HG03378 (cell line): ENCODE data around the gene HLA-DPB1.

Experiments
- ATAC-seq: cut with Tn5 transposase; IDR thresholded peaks from one replicate; pipeline ENCODE4 v1.9.1; 2021; ENCODE audit warnings: mild to moderate bottlenecking, moderate library complexity; ENCODE audit not compliant: unreplicated experiment

Gene HLA-DPB1

DNA sequence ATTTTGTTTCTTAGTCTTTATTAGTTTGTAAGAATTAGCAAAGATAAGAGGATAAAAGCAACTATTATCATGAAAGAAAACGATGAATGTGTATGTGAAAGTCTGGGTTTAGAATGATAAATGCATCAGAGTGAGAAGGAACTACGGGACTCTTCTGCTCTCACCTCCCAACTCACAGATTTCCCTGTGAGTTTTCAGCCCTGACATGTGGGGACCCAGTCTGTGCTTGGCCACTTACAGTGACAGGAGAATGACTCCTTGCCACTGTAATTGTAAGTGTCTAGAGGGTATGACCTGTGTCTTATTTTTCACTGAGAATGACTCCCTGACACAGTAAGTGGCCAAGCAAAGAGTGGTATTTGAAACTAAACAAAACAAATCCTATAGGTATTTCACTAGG lies 4.9 kb upstream of the HLA-DPB1 start:
- no peak for ATAC-seq

GRCh38 chr6:33071569-33071968 lies 4.2 kb upstream of the HLA-DPB1 start:
- no peak for ATAC-seq

DNA sequence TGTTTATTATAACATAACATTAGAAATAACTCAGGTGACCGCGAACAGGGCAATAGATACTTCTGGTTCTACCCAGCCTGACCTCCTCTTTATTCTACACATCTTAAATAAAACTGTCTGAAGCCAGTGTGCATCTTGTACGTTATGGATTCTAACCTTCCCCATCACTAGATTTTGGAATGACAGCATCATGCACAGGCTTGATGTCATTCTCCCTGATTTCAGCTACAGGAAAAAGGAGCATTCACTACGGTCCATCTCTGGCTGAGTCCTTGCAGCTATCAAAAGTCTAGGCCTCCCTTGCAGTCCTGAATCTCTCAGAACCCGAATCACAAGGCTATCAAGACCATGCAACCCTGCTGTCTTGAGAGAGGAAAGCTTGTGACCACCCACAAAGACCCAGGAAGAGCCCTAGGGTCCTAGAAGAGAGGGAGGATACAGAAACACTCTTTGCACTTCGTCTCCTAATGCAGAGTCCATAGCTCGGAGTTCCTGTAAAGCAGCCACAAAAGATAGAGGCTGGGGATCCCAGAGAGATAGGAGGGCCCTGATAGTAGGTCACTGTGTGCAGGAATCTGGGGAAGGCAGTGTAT lies 3.2 kb upstream of the HLA-DPB1 start:
- no peak for ATAC-seq

DNA sequence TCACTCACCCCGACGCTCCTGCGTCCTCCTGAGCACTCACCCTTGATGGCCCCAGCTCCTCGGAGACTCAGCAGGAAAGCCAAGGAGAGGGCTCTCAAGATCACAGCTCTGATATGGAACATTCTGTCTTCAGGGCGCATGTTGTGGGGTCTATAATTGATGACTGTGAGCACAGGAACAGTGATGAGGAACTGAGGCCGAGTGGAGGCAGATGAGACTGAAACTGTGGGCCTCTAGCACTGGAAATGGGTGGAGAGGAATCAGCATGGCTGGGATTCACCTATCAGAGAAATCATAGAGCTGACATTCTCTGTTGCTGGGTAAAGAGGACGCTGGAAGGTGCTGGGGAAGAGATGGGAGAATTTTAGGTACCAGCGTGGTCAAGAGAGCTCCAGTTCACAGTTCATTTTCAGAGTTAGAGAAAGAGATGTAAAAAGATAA lies 2.3 kb upstream of the HLA-DPB1 start, which contains the start of gene HLA-DPA1:
Gene HLA-DPA1 (minus strand): TSS at position 219 of the 441 bp plus-strand sequence.
- peak; percentile 70 for ATAC-seq

DNA sequence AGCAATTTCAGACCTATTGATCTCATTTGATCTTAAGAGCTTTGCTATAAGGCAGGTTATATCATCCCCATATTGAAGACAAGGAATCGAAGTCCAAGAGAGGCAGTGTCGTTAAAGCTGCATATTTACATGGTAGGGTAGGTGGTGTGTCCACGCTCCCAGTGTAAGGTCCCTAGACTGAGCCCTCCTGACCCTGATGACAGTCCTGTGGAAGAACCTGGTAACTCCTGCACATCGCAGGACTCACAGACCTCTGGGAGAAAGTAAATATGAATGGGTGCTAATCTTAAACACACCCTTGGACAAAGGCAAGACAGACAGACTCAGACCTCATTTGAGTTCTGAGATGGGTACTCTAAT lies 602 bp upstream of the HLA-DPB1 start:
- ATAC-seq = peak; percentile 4

GRCh38 chr6:33076406-33076934 lies 680 bp downstream of the HLA-DPB1 start:
- no peak for ATAC-seq

DNA sequence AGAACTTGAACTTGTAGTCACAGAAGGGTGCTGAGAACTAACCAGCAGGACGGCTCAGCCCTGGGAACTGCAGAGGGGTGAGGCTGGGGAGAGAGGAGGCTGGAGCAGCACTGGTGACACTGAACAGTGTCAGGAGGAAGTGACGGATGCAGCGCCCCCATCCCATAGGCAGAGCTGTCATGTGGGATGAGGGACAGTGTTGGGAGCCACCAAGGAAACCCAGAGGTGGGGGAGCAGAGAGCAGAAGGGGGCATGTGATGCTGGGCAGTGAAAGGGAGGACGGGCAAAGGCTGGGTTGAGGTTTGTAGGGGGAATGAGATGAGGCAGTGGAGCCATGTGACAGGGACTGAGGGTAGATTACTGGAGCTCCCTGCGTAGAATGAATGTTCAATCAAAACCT lies 2.1 kb downstream of the HLA-DPB1 start:
- ATAC-seq = no peak

GRCh38 chr6:33078442-33078841 lies 2.7 kb downstream of the HLA-DPB1 start:
- no peak for ATAC-seq

GRCh38 chr6:33078919-33079521 lies 3.2 kb downstream of the HLA-DPB1 start:
- ATAC-seq = no peak

- no peak for ATAC-seq
Observed at GRCh38 chr6:33079580-33079979, 3.8 kb downstream of the HLA-DPB1 start.

- no peak for ATAC-seq
Observed at GRCh38 chr6:33080127-33081089, 4.6 kb downstream of the HLA-DPB1 start.

- ATAC-seq = no peak
Observed at GRCh38 chr6:33081098-33081824, 5.5 kb downstream of the HLA-DPB1 start.

DNA sequence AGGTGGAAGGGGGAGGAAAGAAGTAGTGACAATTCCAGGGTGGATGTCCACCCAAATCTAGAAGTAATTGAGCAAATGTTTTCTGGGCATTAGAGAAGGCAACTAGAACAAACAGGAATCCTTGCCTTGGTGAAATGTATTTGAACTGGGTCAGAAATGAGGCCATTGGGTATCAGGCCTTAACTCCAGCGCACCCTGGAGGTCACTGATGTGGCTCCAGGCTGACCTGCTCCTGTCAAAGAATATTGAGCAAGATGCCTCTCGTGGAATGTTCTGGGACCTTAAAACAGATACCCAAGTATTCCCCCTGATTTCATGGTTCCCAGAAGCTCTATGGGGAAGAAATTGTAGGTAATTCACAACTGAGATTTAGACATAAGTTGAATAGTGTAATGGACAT lies 6.9 kb downstream of the HLA-DPB1 start:
- no peak for ATAC-seq

GRCh38 chr6:33085627-33086026 lies 9.8 kb downstream of the HLA-DPB1 start:
- no peak for ATAC-seq

DNA sequence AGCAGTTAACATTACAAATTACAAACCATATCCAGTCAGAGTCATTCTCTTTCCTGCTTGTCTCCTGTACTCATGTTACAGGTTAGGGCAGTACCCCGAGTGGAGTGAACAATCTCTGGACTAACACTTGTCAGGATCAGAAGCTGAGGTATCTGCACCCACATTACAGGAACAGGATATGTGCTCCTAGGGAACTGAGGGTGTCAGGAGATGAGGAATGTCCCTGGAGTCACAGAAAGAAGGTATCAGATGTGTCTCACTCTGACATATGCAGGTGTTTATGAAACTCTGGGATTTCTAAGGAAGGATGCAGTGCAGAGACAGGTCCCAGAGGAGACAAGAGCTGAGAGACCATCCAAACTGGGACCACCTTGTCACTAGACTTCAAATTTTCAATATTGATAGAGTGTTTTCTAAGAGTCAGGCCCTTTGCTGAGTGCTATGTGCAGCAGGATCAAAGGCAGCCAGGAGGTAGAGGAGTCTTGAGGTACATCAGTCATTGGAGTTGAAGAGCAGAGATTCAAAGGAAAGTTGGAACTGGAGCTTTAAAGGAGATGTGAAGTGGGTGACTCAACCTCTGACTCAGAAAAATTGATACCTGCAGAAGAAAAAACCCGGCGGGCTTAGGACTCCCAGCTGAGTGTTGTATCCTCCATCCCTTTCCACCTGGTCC lies 12.6 kb downstream of the HLA-DPB1 start:
- ATAC-seq = no peak

DNA sequence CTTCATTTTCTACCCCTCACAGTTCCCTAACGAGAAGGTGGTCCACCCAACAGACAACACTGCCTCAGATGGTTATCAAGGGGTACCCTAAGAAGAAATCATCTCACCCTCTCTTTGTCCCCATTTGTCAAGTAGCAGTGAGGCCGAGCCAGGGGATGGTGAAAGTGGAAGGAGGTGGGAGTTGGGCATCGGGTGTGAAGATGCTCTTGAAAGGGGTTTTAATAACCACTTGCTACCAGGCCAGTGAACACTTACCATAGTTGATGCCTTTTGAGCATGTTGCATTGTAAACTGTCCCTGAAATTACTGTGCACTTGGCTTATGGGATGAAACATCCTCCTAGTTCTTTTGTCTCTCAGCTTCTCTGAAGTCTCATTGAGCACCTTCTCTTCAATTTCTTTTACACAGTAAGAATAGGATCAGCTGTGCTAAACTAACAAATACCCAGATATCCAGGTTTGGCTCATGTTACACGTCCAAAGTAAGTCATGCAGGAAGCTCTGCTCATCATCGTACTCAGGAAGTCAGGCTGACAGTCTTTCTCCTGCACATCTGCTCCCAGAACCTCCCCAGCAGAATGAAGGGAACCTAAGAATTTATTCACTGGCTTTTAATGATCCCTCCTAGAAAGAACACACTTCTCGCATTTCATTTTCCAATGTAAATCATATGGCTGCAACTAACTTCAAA lies 13.3 kb downstream of the HLA-DPB1 start:
- no peak for ATAC-seq

GRCh38 chr6:33091957-33092356 lies 16.2 kb downstream of the HLA-DPB1 start:
- no peak for ATAC-seq

- ATAC-seq = no peak
Observed at GRCh38 chr6:33092385-33092784, 16.6 kb downstream of the HLA-DPB1 start.

GRCh38 chr6:33093855-33094254 lies 18.1 kb downstream of the HLA-DPB1 start:
- ATAC-seq = no peak

DNA sequence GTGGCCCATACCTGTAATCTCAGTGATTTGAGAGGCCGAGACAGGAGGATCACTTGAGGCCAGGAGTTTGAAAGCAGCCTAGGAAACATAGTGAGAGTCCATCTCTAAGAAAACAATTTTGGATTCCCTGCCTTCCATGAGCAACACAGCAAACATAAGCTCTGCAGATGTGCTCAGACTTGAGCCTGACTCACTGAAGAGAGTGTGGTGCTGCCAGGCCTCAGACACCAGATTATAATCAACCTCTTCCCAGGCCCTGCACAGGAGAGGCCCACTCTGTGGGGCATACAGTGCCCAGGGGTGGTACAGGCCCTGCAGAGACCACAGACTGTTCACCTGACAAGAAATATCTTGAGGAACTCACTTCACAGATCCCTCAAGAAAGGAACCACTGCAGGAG lies 19.9 kb downstream of the HLA-DPB1 start:
- no peak for ATAC-seq
